Suprapubic skin (tissue), 3 donors: ENCODE measurements around the gene VPS37D.

Experiments
- POLR2A ChIP-seq, 2 donors: fragments of 450-650 bp; IDR thresholded peaks; one replicate each; pipeline ENCODE4 v1.6.1; 2017; ENCODE audit warnings: antibody characterized with exemption in 2 of 2, mild to moderate bottlenecking in 2 of 2, moderate library complexity in 2 of 2
- TF ChIP-seq, protein P1 (sequence below), 2 donors: fragments of 200-600 bp in 1 of 2; fragments of 450-650 bp in 1 of 2; sonication (generic) in 1 of 2; IDR thresholded peaks; one replicate each; pipeline ENCODE4 v1.5.1; 2016 to 2019; ENCODE audit warnings: antibody characterized with exemption in 2 of 2, mild to moderate bottlenecking in 1 of 2, moderate library complexity in 1 of 2

DNA sequence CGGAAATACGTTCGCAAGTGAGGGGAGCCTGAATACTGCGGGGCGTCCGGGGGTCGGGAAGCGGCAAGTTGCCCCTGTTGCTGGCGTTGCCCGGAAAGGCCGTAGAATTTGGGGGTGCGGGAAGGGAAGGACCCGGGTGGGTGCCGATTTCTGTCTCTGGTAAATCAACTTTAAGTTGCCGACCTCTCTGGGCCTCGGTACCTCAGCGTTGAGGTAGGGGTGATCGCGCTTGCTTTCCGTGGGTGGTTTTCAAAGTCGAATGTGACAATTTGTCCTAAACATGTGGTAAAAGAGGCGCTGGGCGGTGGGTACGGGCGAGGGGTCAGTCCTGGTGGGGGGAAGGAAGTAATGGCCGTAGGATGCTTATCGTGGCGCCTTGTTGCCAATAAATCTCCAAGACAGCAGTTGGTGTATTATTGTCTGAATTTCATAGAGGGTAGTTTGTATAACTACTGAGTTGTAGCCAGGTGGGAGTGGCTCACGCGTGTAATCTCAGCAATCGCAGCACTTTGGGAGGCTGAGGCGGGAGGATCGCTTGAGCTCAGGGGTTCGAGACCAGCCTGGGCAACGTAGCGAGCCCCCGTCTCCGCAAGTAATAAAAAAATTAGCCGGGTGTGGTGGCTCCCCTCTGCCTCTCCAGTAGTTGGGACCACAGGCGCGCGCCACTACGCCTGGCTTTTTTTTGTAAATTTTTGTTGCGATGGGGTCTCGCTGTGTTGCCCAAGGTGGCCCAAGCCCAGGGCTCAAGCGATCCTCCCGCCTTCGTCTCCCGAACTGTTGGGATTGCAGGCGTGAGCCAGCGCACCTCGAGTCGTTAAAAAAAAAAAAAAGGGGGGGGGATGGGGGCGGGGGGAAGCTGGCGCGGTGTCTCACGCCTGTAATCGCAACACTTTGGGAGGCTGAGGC, 16.4 kb downstream of the VPS37D start:
- TF ChIP-seq, protein P1, sequence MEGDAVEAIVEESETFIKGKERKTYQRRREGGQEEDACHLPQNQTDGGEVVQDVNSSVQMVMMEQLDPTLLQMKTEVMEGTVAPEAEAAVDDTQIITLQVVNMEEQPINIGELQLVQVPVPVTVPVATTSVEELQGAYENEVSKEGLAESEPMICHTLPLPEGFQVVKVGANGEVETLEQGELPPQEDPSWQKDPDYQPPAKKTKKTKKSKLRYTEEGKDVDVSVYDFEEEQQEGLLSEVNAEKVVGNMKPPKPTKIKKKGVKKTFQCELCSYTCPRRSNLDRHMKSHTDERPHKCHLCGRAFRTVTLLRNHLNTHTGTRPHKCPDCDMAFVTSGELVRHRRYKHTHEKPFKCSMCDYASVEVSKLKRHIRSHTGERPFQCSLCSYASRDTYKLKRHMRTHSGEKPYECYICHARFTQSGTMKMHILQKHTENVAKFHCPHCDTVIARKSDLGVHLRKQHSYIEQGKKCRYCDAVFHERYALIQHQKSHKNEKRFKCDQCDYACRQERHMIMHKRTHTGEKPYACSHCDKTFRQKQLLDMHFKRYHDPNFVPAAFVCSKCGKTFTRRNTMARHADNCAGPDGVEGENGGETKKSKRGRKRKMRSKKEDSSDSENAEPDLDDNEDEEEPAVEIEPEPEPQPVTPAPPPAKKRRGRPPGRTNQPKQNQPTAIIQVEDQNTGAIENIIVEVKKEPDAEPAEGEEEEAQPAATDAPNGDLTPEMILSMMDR (IDR thresholded peaks at IDR 0.05): no peak
- no peak for TF ChIP-seq POLR2A (IDR thresholded peaks at IDR 0.05)
